ENCODE results near the gene SPOCK3.
"Not testable (repeated sequence)": the region's sequence is repeated elsewhere in the genome, so short reads cannot be mapped to it uniquely, and the experiment has no call there.

The SPOCK3 gene

DNA sequence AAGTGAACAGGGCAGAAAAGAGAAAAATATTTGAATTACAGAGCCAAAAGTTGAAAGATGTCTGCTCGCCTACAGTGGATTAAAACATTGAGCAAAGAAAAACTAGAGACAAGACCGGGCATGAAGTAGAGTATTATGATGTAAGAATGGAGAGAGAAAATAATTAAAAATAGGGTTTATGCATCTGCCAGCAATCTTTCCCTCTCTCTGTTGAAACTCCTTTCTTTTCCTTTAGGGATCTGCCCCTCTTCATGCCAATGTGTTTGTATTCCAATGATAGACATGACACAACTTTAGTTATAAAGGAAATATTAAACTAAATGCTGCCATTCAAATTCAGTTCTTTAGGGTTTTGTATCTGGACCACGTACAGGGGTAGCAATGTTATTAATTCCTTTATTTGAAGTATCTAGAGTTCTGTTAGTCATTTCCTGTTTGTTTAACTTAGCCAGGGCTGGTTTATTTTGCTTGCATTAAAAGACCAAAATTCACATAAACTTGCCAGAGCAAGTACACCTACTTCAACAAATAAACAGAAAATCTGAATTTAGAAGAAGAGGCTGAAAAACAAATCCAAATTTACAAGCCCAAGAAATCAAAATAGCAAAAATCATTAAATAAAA lies 202.6 kb downstream of the SPOCK3 start:
- DNase-seq = no peak

DNA sequence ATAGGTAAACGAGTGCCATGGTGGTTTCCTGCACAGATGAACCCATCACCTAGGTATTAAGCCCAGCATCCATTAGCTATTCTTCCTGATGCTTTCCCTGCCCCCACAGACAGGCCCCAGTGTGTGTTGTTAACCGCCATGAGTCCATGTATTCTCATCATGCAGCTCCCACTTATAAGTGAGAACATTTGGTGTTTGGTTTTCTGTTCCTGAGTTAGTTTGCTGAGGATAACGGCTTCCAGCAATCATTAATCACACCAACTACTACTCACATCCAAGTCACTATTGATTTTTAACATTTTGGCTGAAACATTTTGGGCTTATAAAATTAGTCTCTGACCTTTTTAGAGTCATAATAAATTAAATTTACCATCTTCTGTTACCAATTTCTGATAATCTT lies 205.3 kb downstream of the SPOCK3 start:
- DNase-seq = no peak

DNA sequence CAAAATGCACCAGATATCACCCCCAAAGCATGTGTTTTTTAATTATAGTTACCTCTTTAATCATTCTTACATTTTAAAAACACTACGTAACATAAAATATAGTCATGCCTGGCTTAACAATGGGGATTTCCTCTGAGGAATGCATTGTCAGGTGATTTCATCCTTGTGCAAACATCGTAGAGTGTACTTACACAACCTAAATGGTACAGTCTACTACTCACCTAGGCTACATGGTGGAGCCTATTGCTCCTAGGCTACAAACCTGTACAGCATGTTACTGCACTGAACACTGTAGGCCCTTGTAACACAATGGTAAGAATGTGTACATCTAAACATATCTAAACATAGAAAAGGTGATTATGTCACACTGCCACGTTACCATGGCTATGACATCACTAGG lies 208.6 kb downstream of the SPOCK3 start:
- no peak for DNase-seq

DNA sequence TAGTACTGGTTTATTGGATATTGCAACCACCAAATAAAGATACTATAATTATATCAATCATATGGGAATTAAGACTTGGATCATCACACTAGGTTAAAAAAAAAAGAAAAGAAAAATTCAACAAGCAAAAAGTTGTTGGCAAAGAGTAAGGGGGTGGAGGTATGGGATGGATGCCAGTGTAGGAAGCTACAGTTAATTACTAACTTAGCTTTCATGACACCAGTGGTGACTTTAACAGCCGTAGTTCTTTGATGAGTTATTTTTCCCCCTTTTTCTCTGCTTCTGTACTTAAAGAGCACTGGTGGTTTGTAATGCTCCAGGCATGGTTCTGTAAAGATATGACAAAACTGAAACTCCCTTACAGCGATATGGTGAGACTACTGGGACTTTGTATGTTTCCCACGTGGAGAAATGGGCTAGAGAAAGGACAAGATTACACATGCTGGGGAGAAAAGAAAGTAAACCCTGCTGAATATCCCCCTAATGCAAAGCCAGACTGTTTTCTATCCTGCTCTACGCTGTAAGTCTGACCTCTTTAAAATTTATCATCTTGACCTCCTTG lies 210.8 kb downstream of the SPOCK3 start:
- DNase-seq = no peak

DNA sequence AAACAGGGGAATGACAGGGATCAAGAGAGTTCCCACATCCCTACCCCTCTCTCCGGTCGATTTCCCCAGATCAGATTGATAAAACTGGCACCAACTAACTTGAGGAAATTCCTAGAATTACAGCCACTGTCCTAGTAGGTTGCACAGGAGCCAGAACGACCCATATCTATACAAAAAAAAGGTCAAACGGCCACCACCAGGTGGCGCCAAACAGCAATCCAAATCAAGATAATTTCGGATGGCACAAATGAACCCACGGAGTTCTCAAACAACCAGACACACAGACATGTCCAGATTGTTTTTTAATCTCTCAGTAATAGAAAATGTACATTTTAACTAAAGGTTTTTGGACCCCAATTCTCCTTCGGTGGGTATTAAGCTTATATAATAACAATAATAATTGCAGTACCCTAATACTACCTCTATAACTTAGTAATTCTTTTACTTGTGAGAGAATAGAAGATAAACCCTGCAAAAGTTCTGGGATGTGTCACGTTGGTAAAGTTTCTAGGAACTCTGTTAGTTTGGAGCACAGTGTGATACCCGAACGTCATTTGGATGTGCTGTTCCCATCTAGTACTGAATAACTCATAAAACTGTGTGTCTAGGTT lies 212.6 kb downstream of the SPOCK3 start:
- peak; percentile 36 for DNase-seq

DNA sequence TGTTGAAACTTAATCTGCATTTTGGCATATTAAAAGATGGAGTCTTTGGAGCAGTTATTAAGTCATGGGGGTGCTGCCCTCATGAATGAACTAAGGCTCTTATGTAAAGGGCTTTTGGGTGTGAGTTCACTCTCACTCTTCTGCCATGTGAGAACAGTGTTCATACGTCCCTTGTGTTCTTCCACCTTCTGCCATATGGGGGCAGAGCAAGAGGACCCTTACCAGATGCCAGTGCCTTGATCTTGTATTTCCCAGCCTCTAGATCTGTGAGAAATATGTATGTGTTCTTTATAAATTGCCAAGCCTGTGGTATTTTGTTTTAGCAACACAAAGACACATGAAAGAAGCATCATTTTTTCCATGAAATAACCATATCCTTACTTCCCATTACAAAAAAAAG lies 213.9 kb downstream of the SPOCK3 start:
- DNase-seq = no peak

DNA sequence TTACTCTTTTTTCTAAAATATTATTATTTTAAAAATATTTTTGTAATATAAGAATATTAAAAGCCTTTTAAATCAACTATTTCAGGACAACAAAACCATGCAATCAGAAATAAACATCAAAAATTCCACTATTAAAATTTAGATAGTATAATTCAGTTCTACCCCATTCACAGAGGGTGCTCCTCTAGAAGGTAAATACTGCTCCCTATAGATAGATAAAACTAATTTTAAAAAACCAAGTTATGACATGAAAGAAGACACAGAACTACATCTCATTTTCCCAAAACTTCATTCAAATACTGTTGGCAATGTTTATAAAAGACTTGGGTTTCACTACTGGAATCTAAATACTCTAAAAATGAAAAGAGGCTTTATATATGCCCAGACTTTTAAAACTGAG lies 219.3 kb downstream of the SPOCK3 start:
- DNase-seq = no peak

DNA sequence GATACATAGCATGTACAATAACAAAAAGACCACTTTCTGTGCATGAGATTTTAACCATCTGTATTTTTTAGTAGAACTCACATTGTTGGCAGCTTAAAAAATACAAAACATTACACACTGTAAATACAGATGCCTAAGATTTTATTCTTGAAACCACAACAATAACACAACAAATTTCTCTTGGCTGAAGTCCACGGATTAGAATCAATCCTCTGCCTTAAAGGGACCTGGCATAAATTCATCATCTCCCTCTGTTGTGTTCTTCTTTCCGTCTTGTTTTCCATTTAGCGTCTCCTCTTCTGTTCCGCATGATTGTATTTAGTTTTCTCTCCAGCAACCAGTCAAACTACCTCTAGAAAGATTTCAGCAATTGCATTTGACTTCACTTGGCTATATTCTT lies 231.0 kb downstream of the SPOCK3 start:
- no peak for DNase-seq

DNA sequence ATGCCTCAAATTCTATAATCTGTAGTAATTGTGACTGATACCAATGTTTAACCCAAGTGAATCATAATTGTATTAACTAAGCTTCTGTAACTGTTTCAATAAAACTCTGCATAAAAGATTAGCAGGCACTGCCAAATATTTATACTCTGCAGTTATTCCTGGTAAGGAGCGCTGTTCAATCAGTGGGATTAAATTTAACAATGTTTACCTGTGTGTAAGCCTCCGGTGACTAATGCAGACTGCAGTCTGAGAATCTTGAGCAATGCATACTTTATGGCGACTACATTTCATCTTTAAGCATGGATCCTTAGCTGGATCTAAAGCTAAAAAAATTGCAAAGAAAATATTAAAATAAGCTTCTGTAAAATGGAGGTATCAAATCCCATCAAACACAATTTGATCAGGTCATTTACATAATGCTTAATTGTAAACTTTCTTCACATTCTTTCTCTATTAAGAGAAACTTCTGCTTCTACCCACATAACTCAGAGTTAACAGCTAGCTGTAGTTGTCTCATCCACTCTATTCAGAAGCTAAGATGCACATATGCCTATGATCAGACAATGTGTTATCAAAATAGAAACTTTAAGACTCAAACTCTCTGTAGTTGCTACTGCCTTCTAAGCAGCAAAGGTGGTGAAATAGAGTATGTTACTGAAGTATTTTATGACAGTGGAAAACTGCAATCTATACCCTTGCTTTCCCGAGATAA lies 234.0 kb downstream of the SPOCK3 start:
- DNase-seq = no peak

DNA sequence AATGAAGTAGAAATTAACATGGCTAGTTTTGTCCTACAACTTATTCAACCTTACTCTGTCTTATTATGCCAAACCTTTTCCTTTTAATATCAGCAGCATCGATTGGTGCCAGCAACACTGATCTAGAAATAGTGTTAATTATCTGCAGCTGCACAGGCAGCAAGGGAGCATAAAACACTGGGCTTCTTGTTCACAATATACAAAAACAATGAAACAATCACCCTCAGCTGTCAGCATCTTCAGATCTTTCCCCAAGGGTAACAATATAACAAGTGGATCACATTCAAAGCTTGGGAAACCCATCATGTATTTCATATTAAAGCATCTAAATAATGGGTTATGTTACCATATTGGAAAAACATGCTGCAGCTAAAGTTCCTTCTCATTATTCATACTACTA lies 238.1 kb downstream of the SPOCK3 start:
- no peak for DNase-seq

DNA sequence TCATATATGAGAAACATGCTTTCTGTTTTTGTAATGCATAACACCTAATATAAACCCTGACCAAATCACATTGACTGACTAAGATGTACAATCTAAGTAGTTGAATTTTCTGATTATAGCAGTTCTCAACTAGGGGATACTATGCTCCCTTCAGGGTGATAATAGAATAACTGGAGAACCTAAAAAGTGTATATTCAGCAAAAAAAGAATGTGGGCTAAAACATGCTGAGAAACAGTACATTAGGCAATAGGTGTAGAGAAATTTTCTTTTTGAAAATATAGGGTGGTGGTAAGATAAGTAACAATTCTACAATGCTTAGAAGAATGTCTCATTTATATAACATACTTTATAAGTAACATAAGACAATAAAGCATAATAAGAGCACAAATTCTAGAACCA lies 239.6 kb downstream of the SPOCK3 start:
- DNase-seq = no peak

DNA sequence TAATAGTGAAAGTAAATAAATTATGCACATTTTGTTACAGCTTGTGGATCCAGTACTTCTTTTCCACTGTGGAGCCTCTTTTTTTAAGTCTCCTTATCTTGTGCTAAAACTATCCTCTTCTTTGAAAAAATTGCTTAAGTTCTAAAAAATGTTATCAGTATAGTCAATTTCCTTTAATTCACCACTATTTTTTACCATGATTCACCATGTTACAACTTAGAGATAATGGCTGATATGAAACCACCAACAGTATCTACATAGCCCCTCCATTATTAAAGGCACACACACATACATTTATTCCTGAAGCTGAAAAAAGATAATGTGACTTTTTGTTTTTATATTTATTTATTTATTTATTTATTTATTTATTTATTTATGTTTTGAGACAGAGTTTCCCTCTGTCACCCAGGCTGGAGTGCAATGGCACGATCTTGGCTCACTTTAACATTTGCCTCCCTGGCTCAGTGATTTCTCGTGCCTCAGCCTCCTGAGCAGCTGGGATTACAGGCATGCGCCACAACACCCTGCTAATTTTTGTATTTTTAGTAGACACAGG lies 243.2 kb downstream of the SPOCK3 start:
- no peak for DNase-seq

DNA sequence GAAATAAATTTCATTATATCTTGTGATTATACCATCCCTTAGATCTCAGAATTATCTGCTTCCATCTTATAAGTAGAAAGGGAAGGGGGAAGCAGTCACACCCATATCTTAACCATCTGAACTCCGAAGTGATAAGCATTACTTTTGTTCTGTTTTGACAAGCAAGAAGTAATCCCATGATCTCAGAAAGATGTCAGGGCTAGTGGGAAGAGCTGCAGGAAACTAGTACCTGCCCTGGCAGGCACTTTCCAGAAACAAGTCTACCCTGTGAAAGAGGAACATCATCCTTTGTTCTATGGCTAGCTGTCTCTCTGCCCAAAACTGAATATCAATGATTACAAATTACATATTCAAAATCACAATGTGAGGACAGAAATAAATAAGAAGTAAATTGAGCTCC lies 244.4 kb downstream of the SPOCK3 start:
- DNase-seq = no peak

DNA sequence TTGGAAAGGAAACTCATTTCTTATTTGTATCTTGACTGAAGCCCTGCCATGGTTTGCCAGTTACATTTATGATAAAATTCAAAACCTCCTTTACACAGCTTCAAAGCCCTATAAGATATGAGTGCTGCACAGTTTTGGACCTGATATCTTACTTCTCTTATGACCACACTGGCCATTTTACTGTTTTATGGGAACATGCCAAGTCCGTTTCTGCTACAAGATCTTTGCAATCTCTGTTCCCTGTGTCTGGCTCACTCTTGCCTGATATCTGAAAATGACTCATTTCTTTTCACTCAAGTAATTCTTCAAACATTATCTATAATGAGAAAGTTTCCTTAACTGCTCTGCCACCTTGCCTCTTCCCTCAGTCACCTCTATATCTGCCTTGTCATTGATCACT lies 247.3 kb downstream of the SPOCK3 start:
- no peak for DNase-seq

DNA sequence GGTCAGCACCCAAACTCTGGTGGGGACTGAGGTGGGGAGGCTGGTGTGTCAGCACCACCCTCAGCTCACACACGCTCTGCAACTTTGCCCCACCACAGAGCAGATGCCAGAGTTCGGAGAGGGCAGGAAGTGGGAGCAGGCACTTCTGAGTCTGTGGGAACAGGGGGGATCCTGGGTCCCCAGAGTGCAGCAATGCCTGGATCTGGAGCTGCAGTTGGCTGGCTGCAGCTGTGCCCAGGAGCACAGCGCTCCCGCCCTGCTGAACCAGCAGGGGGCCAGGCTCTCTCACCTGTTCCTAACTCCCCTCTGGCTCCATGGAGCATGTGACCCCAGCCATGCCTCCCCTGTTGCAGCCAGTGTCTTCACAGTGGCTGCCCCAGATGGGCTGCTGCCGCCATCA lies 252.4 kb downstream of the SPOCK3 start:
- DNase-seq = no peak

DNA sequence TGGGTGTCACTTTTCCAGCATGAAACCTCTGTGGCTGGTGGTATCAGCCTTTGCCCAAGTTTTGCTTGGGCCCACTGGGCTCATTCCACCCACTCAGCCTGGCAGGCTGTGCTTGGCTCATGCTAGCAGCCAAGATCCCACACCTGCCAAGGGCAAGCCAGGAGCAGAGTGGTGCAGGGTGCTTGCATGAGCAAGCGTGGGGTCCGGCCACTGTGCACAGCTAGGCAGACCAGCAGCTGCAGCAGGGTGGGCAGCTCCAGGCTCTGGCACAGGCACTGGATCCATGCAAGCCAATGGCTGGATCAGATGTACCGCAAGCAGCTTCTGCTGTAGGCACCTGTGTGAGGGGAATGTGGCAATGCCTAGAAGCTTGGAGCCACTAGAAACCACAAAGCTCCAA lies 253.9 kb downstream of the SPOCK3 start:
- DNase-seq = no peak

DNA sequence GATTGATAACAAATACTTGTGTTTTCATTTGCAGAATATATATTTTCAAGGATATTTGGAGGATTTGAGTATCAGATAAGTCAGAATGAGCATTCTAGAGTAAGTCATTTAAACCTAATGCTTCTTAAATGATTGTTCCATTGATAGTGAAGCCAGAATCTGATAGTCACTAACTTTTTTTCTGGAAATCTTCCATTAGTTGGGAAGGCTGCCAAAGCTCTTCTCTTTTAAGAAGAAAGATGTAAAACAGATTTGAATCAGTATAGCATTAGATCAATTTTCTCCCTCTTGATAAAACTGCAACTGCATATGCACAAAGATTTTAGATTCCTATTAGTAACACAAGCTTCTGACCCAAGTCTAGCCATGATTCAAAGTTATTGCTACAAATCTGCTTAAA lies 256.7 kb downstream of the SPOCK3 start:
- no peak for DNase-seq

DNA sequence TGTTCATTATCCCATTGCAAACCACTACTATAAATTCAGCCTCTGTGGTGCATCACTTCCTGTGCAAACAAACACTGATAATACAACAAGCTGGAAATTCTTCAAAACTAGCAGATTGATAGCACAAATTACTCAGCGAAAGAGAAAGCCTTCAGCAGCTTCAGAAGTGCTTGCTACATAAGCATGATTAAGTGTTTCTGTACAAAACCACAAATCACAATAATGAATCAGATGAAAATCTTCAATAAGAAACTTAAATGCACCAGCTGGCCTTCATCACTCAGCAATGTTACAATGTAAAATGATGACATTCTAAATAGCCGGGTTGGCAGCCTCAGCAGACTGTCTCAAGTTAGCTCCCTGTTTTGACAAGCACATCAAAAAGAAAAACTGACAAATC lies 262.2 kb downstream of the SPOCK3 start:
- DNase-seq = no peak

DNA sequence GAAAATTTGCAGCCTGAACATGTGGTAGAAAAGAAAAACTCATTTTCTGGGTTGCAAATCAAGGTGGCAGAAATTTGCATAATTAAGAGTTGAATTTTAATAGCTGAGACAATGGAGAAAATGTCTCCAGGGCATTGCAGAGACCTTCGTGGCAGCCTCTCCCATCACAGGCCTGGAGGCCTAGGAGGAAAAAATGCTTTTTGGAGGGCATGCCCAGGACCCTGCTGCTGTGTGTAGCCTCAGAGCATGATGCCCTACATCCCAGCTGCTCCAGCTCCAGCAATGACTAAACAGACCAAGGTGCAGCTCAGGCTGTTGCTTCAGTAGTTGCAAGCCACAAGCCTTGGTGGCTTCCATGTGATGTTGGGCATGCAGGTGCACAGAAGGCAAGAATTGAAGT lies 266.1 kb downstream of the SPOCK3 start:
- not testable (repeated sequence) for DNase-seq

DNA sequence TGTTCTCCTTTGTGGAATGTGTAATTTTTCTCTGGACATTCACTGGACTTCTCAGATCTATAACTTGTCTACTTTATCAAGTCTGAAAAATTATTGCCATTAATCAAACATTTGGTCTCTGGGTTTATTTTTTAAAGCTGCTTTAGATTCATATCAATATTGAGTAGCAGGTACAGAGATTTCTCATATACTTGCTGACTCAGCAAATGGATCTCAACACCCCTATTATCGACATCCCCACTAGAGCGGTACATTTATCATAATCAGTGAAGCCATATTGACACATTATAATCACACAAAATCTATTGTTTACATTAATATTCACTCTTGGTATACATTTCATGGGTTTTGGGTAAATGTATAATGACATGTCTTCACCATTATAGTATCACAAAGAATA lies 268.7 kb downstream of the SPOCK3 start:
- no peak for DNase-seq

DNA sequence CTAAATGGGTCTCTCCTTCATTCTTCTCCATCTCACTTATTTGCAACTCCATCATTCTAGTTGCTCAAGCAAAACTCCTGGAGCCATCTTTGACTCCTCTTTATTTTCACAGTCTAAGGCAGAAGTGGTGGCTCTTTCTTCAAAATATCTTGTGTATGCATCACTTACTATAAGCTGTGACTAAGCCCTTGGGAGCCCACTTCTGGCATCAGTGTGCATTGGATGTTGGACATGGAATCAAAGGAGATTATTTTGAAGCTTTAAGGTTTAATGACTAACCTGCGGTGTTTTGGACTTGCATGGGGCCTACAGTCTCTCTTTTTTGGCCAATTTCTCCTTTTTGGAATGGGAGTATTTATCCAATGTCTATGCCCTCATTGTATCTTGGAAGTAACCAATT lies 276.8 kb downstream of the SPOCK3 start:
- no peak for DNase-seq

DNA sequence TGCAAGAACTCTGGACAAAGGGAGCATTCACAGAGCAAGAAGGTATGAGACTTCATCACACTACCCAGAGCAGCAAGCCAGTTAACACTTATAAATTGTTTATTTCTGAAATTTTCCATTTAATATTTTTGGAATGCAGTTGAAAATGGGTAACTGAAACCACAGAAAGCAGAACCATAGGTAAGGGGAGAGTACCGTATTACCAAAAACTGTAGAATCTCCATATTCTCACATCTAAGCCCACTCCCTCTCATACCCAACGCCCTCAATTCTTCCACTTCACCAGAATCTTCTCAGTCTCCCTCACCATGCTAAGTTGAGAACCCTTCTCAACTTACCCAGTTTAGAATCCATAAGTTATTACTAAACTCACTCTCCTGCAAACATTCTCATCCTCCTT lies 277.8 kb downstream of the SPOCK3 start:
- no peak for DNase-seq

DNA sequence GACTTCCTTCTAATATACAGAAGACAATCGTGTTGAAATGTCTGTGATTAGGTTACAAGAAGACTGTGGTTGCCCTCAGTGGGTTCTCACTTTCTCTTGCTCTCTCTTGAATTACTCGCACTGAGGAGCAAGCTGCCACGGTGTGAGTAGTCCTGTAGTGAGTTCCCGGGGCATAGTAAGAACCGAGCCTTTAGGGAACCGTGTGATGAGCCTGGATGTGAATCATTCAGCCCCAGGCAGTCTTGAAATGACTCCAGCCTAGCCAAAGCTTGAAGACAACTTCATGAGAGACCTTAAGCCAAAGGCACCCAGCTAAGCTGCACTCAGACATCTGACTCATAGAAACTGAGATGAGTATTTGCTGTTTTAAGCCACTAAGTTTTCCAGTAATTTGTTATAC lies 292.7 kb downstream of the SPOCK3 start:
- no peak for DNase-seq

DNA sequence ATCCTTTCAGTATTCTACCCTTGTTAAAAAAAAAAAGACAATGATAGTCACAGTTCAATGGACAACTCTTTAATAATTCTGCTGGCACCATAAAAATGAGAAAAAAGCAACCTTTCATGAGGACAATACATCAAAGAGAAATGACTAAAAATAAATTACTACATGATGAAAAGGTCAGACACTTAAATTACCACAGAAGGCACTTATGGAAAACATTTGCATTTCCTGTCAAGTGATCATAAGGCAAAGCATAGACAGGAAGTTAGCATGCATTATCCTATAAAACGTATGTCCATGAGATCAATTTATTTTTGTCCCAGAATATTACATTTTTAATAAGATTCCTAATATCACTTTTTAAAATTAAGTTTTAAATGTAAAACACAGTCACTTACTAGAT lies 303.8 kb downstream of the SPOCK3 start:
- no peak for DNase-seq
